Psoas muscle (tissue), 8 donors: ENCODE results near the gene CAMSAP1. TPM values are rescaled to one million over a fixed set of nuclear protein-coding genes. Genes with fewer than 3 reads are reported as not detected.

Experiments
- ATAC-seq, 4 donors: fragments of 200-7000 bp; cut with Tn5 transposase; one replicate each; pipeline ENCODE4 v1.9.1; 2020; ENCODE audit warnings: moderate library complexity in 3 of 4, mild to moderate bottlenecking in 2 of 4
- DNase-seq, 2 donors: peaks; one replicate each; pipeline ENCODE4 v3.0.0-alpha.2; 2020
- H3K27ac ChIP-seq: fragments of 200-600 bp; one replicate; pipeline ENCODE4 v1.8.0; 2022
- H3K27me3 ChIP-seq, 3 donors: fragments of 200-600 bp in 1 of 3; one replicate each; pipeline versions ENCODE4 v1.6.1 to v1.8.0; 2013 to 2022; ENCODE audit warnings: low read length in 2 of 3, mild to moderate bottlenecking in 2 of 3, moderate library complexity in 1 of 3; ENCODE audit not compliant: insufficient read depth in 3 of 3
- H3K36me3 ChIP-seq, 2 donors: fragments of 200-600 bp in 1 of 2; one replicate each; pipeline versions ENCODE4 v1.6.1 to v1.8.0; 2013 to 2022; ENCODE audit warnings: low read depth in 1 of 2, mild to moderate bottlenecking in 1 of 2, moderate library complexity in 1 of 2; ENCODE audit not compliant: insufficient read depth in 1 of 2
- H3K4me1 ChIP-seq: fragments of 200-600 bp; one replicate; pipeline ENCODE4 v1.8.0; 2022
- H3K4me3 ChIP-seq: fragments of 200-600 bp; one replicate; pipeline ENCODE4 v1.8.0; 2022; ENCODE audit warnings: mild to moderate bottlenecking
- H3K9me3 ChIP-seq: fragments of 200-600 bp; one replicate; pipeline ENCODE4 v1.8.0; 2022
- CTCF ChIP-seq: fragments of 200-600 bp; IDR thresholded peaks from one replicate; pipeline ENCODE4 v1.8.0; 2022; ENCODE audit warnings: antibody characterized with exemption
- WGBS, 3 donors: extraction: QIAGEN DNeasy Blood & Tissue Kit; methylation state at CpG; one replicate each; pipeline versions ENCODE4 v1.1.6 to v1.1.7; 2013; 5-methylcytosine and 5-hydroxymethylcytosine counted together
- intact Hi-C, 2 donors: fragments of 100-400 bp; cut with DNase I; formaldehyde crosslinking; loops; one replicate each; pipeline versions ENCODE4 v1.11.0 to v1.14.2; 2022
- polyA plus RNA-seq, 3 donors: library from polyadenylated mRNA; stranded (reverse); fragments of 200-250 nt; gene quantifications; one replicate each; pipeline ENCODE4 v1.2.3, GENCODE V29; 2013
- total RNA-seq, 4 donors: library from RNA; stranded (reverse); fragmentation: NEBNext Ultra II Directional in 2 of 4; extraction: Animal tissue kit (Norgen Biotek cat#: 25700) in 2 of 4; gene quantifications; one replicate each; pipeline versions ENCODE4 v1.2.1 to v1.2.4, GENCODE V29; 2021 to 2023
- donor health status: healthy with polysubstance abuse.
- donor health status: DM: no; HTN: no; CAD: no; lungs with moderate emphysema.
- donor health status: Bipolar disorder and iron deficiency.
- donor health status: healthy.
- donor health status: DM: yes; HTN: yes; CAD: no.
- donor health status: DM: no; HTN: no; CAD: no.
- donor health status: DM: no; HTN: no; CAD: no.
- donor health status: DM: yes; HTN: yes; CAD: no.

Gene CAMSAP1
- total and polyA plus RNA-seq, 7 donors = 21.3 to 51.5 (median 41.5) TPM

GRCh38 chr9:135931349-135931820 is 24.0 kb upstream of the CAMSAP1 start:
- Histone ChIP-seq H3K4me3 (no peak overlapping the region), H3K4me1 (peaks cover 42% of the 10 kb centered on the region), H3K27ac (no peak overlapping the region), H3K36me3 (peaks cover 0 to 82% of the 10 kb centered on the region in 2 donors), H3K27me3 (no peaks in the 10 kb centered on the region), H3K9me3 (no peaks in the 10 kb centered on the region)
- intact Hi-C loops = no loop called here
- ATAC-seq (no peak), DNase-seq (peak in 1 of 2 donors; percentile 54)
- WGBS, 3 donors = 89 to 90% (median 90%) methylated on average over 31 of the region's 31 CpGs
- no peak for TF ChIP-seq CTCF

- Histone ChIP-seq H3K9me3 (no peaks in the 10 kb centered on the region), H3K4me3 (no peak overlapping the region), H3K36me3 (peaks cover 0 to 82% of the 10 kb centered on the region in 2 donors), H3K27me3 (no peaks in the 10 kb centered on the region), H3K27ac (peak overlapping the region; percentile 71), H3K4me1 (peaks cover 48% of the 10 kb centered on the region)
- ATAC-seq = no peak
- 82 to 86% (median 84%) methylated on average over 33 of the region's 33 CpGs for WGBS, 3 donors
- TF ChIP-seq CTCF = no peak
- intact Hi-C loops = no loop called here
- peak in 1 of 2 donors; percentile 45 for DNase-seq
These were observed 23.4 kb upstream of the CAMSAP1 start for GRCh38 chr9:135930446-135931345.

GRCh38 chr9:135929656-135930445 is 22.5 kb upstream of the CAMSAP1 start:
- Histone ChIP-seq H3K27me3 (no peaks in the 10 kb centered on the region), H3K27ac (peak overlapping the region; percentile 71), H3K9me3 (no peaks in the 10 kb centered on the region), H3K4me3 (no peak overlapping the region), H3K36me3 (peaks cover 0 to 79% of the 10 kb centered on the region in 2 donors), H3K4me1 (peaks cover 48% of the 10 kb centered on the region)
- ATAC-seq = no peak
- WGBS, 3 donors = 78 to 79% (median 79%) methylated on average over 21 of the region's 21 CpGs
- intact Hi-C loops = no loop called here
- TF ChIP-seq CTCF = no peak
- DNase-seq = peak in 1 of 2 donors; percentile 51

DNA sequence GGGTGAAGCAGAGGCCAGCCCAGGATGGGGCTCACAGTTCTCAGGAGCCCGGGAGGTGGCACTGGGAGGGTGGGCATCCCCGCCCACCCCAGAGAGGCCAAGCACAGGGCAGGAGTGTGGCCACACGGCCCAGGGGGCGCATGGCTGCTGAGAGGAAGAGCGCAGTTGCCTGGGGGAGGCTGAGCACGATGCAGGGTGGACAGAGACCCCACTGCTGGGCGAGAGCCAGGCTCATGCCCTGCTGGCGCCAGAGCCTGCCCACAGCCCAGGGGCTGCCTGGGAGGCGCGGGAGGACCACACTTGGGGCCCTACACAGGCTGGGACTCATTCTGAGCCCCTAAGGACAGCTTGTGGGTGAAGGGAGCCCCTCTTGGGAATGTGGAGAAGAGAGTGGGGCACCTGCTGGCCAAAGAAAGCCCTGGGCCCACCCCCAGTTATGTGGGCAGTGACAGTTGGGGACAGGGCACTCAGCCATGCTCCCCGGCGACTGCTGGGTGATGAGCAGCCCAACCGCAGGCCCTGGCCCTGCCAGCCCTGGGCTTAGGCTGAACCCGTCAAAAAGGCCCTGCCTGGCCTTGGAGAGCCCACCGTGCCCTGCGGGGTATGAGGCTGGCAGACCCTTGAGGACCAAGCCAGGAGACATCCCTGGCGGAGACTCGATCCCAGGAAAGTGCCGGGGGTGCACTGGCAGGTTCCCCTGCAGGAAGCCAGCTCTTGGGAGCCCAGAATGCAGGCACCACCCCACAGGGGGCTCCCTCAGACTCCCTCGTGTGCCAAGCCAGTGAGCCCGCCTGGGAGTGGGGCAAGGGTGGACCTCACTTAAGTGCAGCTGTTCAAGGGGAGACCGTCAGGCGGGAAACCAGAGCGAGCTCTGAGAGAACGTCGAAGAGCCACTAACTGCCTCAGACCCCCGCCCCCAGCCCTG is 21.6 kb upstream of the CAMSAP1 start:
- no peak overlapping the region for H3K4me3 ChIP-seq
- H3K9me3 ChIP-seq = no peaks in the 10 kb centered on the region
- ATAC-seq (no peak), DNase-seq (no peak)
- intact Hi-C loops = no loop called here
- 80 to 88% (median 82%) methylated on average over 20 to 27 of the region's 27 CpGs for WGBS, 3 donors
- peaks cover 0 to 79% of the 10 kb centered on the region in 2 donors for H3K36me3 ChIP-seq
- peak overlapping the region; percentile 71 for H3K27ac ChIP-seq
- H3K4me1 ChIP-seq = peaks cover 47% of the 10 kb centered on the region
- no peaks in the 10 kb centered on the region for H3K27me3 ChIP-seq
- TF ChIP-seq CTCF = no peak
